ENCODE measurements around the gene POMGNT2.

POMGNT2 gene

GRCh38 chr3:43043793-43044192 is 62.1 kb downstream of the POMGNT2 start:
- no peak for DNase-seq (ENCODE audit: low read depth in 2 of 2)

DNA sequence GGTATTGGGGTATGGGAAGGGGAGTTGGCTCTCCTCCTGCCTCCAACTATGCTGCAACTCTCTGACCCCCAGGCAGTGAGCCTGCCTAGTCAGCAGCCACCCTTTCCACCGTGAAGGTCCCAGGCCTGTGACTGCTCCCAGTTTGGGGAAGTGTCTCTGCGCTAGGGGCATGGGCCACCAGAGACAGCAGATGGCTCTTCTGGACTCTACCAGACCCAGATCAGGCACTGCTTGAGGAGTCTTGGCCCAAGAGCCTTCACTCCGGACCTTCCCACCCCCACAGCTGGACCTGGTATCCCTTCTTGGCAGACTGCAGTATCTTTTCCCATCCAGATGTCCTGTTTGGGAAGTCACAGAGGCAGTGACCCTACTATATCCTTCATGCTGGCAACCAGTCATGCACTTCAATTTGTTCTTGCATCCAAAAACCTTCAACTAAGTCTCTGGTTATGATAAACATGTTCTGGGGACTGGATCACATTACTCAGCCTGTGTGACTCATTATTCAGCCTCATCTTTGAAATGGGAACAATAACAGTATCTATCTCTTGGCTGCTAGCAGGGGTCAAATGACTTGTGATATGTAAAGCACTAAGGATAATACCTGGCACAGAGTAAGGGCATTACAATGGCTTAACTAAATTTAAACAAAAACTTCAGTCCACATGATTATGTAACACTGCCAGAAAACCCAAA is 62.7 kb downstream of the POMGNT2 start:
- DNase-seq (ENCODE audit: low read depth in 2 of 2): no peak

GRCh38 chr3:43041517-43041916 is 64.4 kb downstream of the POMGNT2 start:
- DNase-seq (ENCODE audit: low read depth in 2 of 2): no peak

GRCh38 chr3:43038010-43038409 is 67.9 kb downstream of the POMGNT2 start:
- DNase-seq (ENCODE audit: low read depth in 2 of 2): no peak

GRCh38 chr3:43036621-43037423 is 69.1 kb downstream of the POMGNT2 start:
- no peak for DNase-seq (ENCODE audit: low read depth in 2 of 2)

GRCh38 chr3:43035801-43036365 is 70.0 kb downstream of the POMGNT2 start:
- no peak for DNase-seq (ENCODE audit: low read depth in 2 of 2)

DNA sequence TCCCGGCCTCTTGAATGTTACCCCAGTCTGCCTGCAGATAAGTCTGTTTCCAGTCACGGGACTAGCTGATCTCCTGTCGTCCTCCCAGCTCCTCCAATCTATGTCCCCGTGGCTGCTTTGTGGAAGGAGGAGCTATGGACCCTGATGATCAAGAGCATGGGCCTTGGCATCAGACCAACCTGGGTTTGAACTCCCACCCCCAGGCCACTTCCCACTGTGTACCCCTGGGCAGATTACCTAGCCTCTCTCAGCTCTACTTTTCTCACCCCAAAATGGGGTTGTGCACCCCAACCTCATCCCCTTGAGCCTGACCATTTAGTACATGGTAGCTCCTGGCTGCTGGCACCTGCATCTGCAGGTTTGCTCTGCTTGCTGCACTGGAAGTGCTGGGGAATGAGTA is 71.0 kb downstream of the POMGNT2 start:
- DNase-seq (ENCODE audit: low read depth in 2 of 2): no peak

GRCh38 chr3:43034200-43034599 is 71.7 kb downstream of the POMGNT2 start:
- no peak for DNase-seq (ENCODE audit: low read depth in 2 of 2)

DNA sequence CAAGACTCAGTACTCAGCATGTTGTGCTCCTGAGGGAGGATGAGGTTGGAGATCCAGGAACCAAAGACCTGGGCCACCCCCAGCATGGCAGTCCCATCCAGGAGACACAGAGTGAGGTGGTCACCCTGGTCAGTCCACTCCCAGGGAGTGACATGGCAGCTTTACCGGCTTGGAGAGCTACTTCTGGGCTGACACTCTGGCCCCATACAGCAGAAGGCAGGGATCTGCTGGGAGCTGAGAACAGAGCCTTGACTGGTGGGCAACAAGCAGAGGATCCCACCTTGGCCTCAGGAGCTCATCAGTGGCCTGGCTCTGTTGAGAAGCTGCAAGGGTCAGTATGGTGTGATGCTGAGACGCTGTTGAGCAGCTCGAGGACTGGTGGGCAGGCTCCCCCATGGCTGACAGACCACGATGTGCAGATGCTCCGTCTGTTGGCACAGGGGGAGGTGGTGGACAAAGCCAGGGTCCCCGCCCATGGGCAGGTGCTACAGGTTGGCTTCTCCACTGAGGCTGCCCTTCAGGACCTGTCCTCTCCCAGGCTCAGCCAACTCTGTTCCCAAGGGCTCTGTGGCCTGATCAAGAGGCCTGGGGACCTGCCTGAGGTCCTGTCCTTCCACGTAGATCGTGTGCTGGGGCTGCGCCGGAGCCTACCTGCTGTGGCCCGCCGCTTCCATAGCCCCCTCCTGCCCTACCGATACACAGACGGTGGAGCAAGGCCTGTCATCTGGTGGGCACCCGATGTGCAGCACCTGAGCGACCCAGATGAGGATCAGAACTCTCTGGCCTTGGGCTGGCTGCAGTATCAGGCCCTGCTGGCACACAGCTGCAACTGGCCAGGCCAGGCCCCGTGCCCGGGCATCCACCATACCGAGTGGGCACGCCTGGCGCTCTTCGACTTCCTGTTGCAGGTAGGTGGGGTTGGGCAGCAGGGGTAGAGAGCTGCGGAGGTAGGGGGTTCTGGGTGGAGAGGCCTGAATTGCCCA is 72.9 kb downstream of the POMGNT2 start:
- no peak for DNase-seq (ENCODE audit: low read depth in 2 of 2)

DNA sequence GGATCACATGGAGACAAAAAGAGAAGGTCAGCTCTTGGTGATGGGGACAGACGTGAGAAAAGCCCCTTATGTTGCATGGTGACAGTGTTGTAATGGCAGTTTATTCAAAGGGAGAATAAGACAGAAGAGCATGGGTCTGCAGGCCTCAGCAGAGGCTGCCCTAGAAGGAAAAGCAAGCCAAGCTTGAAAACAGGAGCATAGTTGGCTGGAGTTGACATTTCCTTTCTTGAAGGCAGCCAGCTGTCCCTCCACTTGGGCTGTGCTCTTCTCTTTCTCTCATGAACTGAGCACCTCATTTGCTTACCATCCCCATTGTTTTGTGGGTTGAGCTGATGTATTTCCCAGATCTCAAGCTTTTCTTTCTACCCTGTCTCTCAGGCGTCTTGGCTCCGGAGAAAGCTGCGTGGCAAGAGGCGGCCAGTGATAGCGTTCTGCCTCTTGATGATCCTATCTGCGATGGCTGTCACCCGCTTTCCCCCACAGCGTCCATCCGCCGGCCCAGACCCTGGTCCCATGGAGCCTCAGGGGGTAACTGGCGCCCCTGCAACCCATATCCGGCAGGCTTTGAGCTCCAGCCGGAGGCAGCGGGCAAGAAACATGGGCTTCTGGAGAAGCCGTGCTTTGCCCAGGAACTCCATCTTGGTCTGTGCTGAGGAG is 73.9 kb downstream of the POMGNT2 start:
- DNase-seq (ENCODE audit: low read depth in 2 of 2): no peak

- DNase-seq (ENCODE audit: low read depth in 2 of 2): no peak
Observed at GRCh38 chr3:43031485-43031884, 74.4 kb downstream of the POMGNT2 start.

DNA sequence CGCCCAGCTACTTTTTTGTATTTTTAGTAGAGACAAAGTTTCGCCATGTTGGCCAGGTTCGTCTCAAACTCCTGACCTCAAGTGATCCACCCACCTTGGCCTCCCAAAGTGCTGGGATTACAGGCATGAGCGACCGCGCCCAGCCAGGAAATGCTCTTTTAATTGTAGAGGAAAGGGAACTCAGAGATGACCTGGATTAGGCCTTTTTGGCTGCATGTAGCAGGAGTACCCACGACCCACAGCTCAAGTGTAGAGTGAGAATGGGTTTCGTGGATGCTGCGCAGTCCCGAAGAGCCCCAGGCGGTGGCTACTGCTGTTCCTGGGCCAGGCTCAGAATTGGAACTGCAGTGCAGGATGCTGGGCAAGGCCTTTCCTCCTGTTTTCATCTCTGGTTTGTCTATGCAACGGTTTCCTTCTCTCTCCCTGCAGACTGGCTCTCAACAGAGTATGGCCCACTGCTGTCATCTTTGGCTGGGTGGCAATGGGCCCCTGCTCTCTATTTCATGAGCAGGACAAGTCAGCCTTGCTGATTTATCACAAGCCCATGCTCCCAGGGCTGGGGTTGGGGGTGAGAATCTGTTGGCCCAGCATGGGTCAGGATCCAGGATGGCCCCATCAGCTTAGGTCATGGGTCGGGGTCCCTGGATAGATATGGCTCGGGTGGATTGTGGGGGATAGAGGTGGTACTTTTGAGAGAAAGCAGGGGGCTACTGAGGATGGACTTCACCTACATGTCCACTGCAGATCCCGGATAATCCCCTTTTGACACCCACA is 75.5 kb downstream of the POMGNT2 start:
- no peak for DNase-seq (ENCODE audit: low read depth in 2 of 2)

Data from activated CD8-positive, alpha-beta memory T cell treated with anti-CD3 and anti-CD28 coated beads for 4 hours (primary cell).